ENCODE results near the gene MAP2K7.
"Not testable (repeated sequence)": the region's sequence is repeated elsewhere in the genome, so short reads cannot be mapped to it uniquely, and the experiment has no call there.

Gene MAP2K7

GRCh38 chr19:7959211-7959610 is 55.5 kb downstream of the MAP2K7 start:
- no peak overlapping the region for H3K4me3 ChIP-seq (ENCODE audit: low read depth, low read length)

GRCh38 chr19:7961082-7961481 is 57.4 kb downstream of the MAP2K7 start:
- not testable (repeated sequence) for H3K4me3 ChIP-seq (ENCODE audit: low read depth, low read length)

GRCh38 chr19:7961920-7962626 is 58.4 kb downstream of the MAP2K7 start:
- H3K4me3 ChIP-seq (ENCODE audit: low read depth, low read length): no peak overlapping the region

- no peak overlapping the region for H3K4me3 ChIP-seq (ENCODE audit: low read depth, low read length)
Observed at GRCh38 chr19:7962644-7963268, 59.1 kb downstream of the MAP2K7 start.

- no peak overlapping the region for H3K4me3 ChIP-seq (ENCODE audit: low read depth, low read length)
Observed at GRCh38 chr19:7963566-7963965, 59.9 kb downstream of the MAP2K7 start.

Data from iPS-11a (cell line).